ENCODE data around the gene GCNT4. TPM values are rescaled to one million over a fixed set of nuclear protein-coding genes. Genes with fewer than 3 reads are reported as not detected.

Gene GCNT4
- polyA plus RNA-seq, 3 donors: 0.01 TPM; not detected in 2

- H3K79me2 ChIP-seq (ENCODE audit: insufficient read depth, low read length): no peaks in the 10 kb centered on the region
- H3K27me3 ChIP-seq (ENCODE audit: control insufficient read depth in 2 of 2, insufficient read depth in 2 of 2, low read length in 2 of 2): no peaks in the 10 kb centered on the region
- no peak for DNase-seq
- no peak overlapping the region for H3K4me3 Mint-ChIP-seq
- H3K27me3 Mint-ChIP-seq (ENCODE audit: low read depth in 3 of 3): peaks cover 0 to 3% (median 3%) of the 10 kb centered on the region in 3 donors
- H3K9me3 Mint-ChIP-seq: no peaks in the 10 kb centered on the region
- no peak overlapping the region for H3K27ac ChIP-seq (ENCODE audit: low read depth in 1 of 2, low read length in 2 of 2)
- no peak overlapping the region for H3K9ac ChIP-seq (ENCODE audit: insufficient read depth, low read length, poor library complexity, severe bottlenecking)
- no peak overlapping the region for H3K27ac Mint-ChIP-seq
- H3K4me1 ChIP-seq (ENCODE audit: control insufficient read depth in 1 of 2, insufficient read depth in 2 of 2, low read length in 2 of 2): no peaks in the 10 kb centered on the region
- no peak overlapping the region for H3K4me2 ChIP-seq (replicated peaks; ENCODE audit: extremely low read depth, low read length, poor library complexity, severe bottlenecking)
- intact Hi-C loops (cut with micrococcal nuclease): no loop called here
- no peak for TF ChIP-seq CTCF (IDR thresholded peaks at IDR 0.05)
- no peaks in the 10 kb centered on the region for H3K36me3 Mint-ChIP-seq
- no CpG with 5 or more reads among the region's 3 CpGs for WGBS (ENCODE audit: insufficient coverage)
- no peaks in the 10 kb centered on the region for H3K9me3 ChIP-seq (replicated peaks in 1 of 2; ENCODE audit: control insufficient read depth in 1 of 2, insufficient read depth in 1 of 2, low read length in 2 of 2)
- no peak overlapping the region for H2AFZ ChIP-seq (ENCODE audit: insufficient read depth, low read depth, low read length, poor library complexity, severe bottlenecking)
- no peak overlapping the region for H3K4me3 ChIP-seq (replicated peaks in 1 of 3; ENCODE audit: low read depth in 2 of 3, low read length in 3 of 3)
- no peaks in the 10 kb centered on the region for H3K36me3 ChIP-seq (replicated peaks in 1 of 2; ENCODE audit: control insufficient read depth in 1 of 2, insufficient read depth in 2 of 2, low read length in 2 of 2)
- no peaks in the 10 kb centered on the region for H3K4me1 Mint-ChIP-seq
- H4K20me1 ChIP-seq (ENCODE audit: insufficient read depth, low read length): no peaks in the 10 kb centered on the region
These were observed 24.3 kb downstream of the GCNT4 start for GRCh38 chr5:75028090-75028489.

- H3K9me3 Mint-ChIP-seq: peaks cover 0 to 1% (median 0%) of the 10 kb centered on the region in 7 donors
- peaks cover 0 to 3% (median 3%) of the 10 kb centered on the region in 3 donors for H3K27me3 Mint-ChIP-seq (ENCODE audit: low read depth in 3 of 3)
- Histone ChIP-seq H2AFZ (ENCODE audit: insufficient read depth, low read depth, low read length, poor library complexity, severe bottlenecking) (no peak overlapping the region), H3K4me3 (replicated peaks in 1 of 3; ENCODE audit: low read depth in 2 of 3, low read length in 3 of 3) (no peak overlapping the region), H3K27me3 (ENCODE audit: control insufficient read depth in 2 of 2, insufficient read depth in 2 of 2, low read length in 2 of 2) (no peaks in the 10 kb centered on the region), H3K9me3 (replicated peaks in 1 of 2; ENCODE audit: control insufficient read depth in 1 of 2, insufficient read depth in 1 of 2, low read length in 2 of 2) (no peaks in the 10 kb centered on the region), H3K4me2 (replicated peaks; ENCODE audit: extremely low read depth, low read length, poor library complexity, severe bottlenecking) (no peak overlapping the region), H4K20me1 (ENCODE audit: insufficient read depth, low read length) (no peaks in the 10 kb centered on the region), H3K9ac (ENCODE audit: insufficient read depth, low read length, poor library complexity, severe bottlenecking) (no peak overlapping the region), H3K27ac (ENCODE audit: low read depth in 1 of 2, low read length in 2 of 2) (no peak overlapping the region), H3K36me3 (replicated peaks in 1 of 2; ENCODE audit: control insufficient read depth in 1 of 2, insufficient read depth in 2 of 2, low read length in 2 of 2) (no peaks in the 10 kb centered on the region), H3K79me2 (ENCODE audit: insufficient read depth, low read length) (no peaks in the 10 kb centered on the region), H3K4me1 (ENCODE audit: control insufficient read depth in 1 of 2, insufficient read depth in 2 of 2, low read length in 2 of 2) (no peaks in the 10 kb centered on the region)
- no peak overlapping the region for H3K4me3 Mint-ChIP-seq
- TF ChIP-seq CTCF (IDR thresholded peaks at IDR 0.05): no peak
- no peaks in the 10 kb centered on the region for H3K36me3 Mint-ChIP-seq
- WGBS (ENCODE audit: insufficient coverage): 53% methylated on average over 4 of the region's 9 CpGs
- H3K4me1 Mint-ChIP-seq: peaks cover 8% of the 10 kb centered on the region
- intact Hi-C loops (cut with micrococcal nuclease): no loop called here
- DNase-seq: no peak
- no peak overlapping the region for H3K27ac Mint-ChIP-seq
These were observed 28.8 kb downstream of the GCNT4 start for GRCh38 chr5:75023368-75024159.

Data from CD14-positive monocyte (primary cell).